Upper lobe of right lung (tissue), 1 donor: Measurements from ENCODE around the gene ANAPC16. TPM values are rescaled to one million over a fixed set of nuclear protein-coding genes. Genes with fewer than 3 reads are reported as not detected.
A peak's percentile ranks its signal among the peaks of the same experiment; 100 is the strongest.

Experiments
- ATAC-seq: fragments of 200-7000 bp; cut with Tn5 transposase; one replicate; pipeline ENCODE4 v1.9.1; 2020; ENCODE audit warnings: mild to moderate bottlenecking, moderate library complexity
- DNase-seq: peaks from one replicate; pipeline ENCODE4 v3.0.0-alpha.2; 2020
- H3K27ac ChIP-seq: fragments of 200-600 bp; one replicate; pipeline ENCODE4 v1.8.0; 2022
- H3K27me3 ChIP-seq: fragments of 200-600 bp; one replicate; pipeline ENCODE4 v1.8.0; 2022; ENCODE audit warnings: mild to moderate bottlenecking
- H3K36me3 ChIP-seq: fragments of 200-600 bp; one replicate; pipeline ENCODE4 v1.8.0; 2022
- H3K4me1 ChIP-seq: fragments of 200-600 bp; one replicate; pipeline ENCODE4 v1.8.0; 2022
- H3K4me3 ChIP-seq: fragments of 200-600 bp; one replicate; pipeline ENCODE4 v1.8.0; 2022; ENCODE audit warnings: mild to moderate bottlenecking
- H3K9me3 ChIP-seq: fragments of 200-600 bp; one replicate; pipeline ENCODE4 v1.8.0; 2022
- intact Hi-C: fragments of 100-400 bp; cut with DNase I; formaldehyde crosslinking; loops from one replicate; pipeline ENCODE4 v1.11.0; 2022
- total RNA-seq: library from RNA; stranded (reverse); fragmentation: NEBNext Ultra II Directional; extraction: Animal tissue kit (Norgen Biotek cat#: 25700); gene quantifications from one replicate; pipeline ENCODE4 v1.2.1, GENCODE V29; 2021
- TF ChIP-seq, protein P1 (sequence below): fragments of 200-600 bp; IDR thresholded peaks from one replicate; pipeline ENCODE4 v1.8.0; 2022; ENCODE audit warnings: antibody characterized with exemption
- donor health status: DM: no; HTN: yes; CAD: no; lungs with severe emphysema.

Gene ANAPC16
- total RNA-seq, 1 donor from 2014 or later = 118 TPM

DNA sequence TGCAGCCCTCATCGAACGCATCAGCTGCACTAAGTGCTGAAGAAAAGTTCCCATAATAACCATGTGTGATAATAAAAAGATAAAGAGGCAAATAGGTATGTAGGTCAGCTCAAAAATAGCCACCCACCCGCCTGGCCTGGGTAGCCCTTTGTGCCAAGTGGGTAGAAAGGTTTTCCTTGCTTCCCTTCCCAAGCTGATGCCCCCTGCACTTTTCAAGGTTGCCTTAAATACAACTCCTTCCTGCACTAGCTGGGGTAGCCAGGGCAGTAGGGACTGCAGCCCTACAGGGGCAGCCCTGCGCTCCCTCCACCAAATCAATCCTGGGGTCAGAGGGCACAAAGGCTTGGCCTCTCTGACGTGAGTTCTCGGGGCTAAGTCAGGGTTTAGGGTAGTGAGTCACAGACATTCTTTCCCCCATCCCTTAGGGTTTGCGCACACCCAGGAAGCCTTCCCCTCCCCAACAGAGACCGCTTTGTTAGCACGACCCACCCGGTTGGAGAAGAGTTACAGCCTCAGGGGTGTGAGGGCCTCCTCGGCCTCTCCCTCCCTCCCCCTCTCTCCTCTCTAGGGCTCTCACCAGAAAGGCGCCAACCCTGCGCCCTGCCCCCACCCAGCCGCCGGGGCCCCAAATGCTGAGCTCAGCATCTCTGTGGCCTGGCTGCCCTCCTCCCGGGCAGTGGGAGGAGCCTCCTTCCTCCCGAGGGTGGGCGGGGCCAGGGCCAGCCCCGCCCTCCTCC lies 44.6 kb downstream of the ANAPC16 start:
- ATAC-seq (peak; percentile 95), DNase-seq (peak; percentile 91)
- Histone ChIP-seq H3K4me3 (peak overlapping the region; percentile 59), H3K9me3 (no peaks in the 10 kb centered on the region), H3K27ac (peak overlapping the region; percentile 87), H3K36me3 (no peaks in the 10 kb centered on the region), H3K4me1 (peaks cover 65% of the 10 kb centered on the region), H3K27me3 (no peaks in the 10 kb centered on the region)
- intact Hi-C loops = no loop called here
- TF ChIP-seq, protein P1, sequence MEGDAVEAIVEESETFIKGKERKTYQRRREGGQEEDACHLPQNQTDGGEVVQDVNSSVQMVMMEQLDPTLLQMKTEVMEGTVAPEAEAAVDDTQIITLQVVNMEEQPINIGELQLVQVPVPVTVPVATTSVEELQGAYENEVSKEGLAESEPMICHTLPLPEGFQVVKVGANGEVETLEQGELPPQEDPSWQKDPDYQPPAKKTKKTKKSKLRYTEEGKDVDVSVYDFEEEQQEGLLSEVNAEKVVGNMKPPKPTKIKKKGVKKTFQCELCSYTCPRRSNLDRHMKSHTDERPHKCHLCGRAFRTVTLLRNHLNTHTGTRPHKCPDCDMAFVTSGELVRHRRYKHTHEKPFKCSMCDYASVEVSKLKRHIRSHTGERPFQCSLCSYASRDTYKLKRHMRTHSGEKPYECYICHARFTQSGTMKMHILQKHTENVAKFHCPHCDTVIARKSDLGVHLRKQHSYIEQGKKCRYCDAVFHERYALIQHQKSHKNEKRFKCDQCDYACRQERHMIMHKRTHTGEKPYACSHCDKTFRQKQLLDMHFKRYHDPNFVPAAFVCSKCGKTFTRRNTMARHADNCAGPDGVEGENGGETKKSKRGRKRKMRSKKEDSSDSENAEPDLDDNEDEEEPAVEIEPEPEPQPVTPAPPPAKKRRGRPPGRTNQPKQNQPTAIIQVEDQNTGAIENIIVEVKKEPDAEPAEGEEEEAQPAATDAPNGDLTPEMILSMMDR = no peak

DNA sequence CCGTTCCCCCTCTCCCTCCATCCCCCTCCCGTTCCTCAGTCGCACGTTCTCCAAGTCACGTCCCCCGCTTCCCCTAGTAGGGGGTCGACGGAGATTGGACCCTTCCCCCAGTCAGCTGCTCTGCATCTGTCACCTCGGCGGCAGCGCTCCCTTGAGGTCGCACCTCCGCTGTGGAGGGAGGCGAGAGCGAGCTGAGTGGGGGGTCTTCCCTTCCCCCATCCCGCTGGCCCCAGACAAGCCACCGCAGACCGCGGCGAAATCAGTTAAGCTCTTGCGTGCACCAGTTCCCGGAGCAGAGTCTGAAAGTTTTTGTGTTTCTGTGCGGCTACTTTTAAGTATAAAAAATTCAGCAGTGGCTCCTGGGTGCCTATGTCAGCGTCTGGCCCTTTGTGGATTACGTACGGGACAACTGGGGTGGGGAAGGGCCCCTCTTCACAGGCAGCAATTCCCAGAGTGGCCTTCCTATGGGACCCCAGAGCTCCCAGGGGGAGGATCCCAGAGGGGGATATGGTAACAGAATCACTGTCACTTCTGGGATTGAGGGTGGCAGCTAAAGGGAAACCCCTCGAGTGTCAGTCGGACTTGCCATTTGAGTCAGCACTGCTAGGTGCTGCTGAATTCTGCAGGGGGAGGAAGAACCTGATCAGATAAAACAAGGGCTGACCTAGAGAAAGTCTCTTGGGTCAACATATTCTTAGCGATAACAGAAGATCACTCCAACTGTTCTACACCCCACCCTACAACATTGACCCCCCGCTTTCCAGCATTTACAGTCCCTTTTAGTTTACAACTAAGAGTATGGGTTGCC lies 45.4 kb downstream of the ANAPC16 start:
- peak overlapping the region; percentile 59 for H3K4me3 ChIP-seq

DNA sequence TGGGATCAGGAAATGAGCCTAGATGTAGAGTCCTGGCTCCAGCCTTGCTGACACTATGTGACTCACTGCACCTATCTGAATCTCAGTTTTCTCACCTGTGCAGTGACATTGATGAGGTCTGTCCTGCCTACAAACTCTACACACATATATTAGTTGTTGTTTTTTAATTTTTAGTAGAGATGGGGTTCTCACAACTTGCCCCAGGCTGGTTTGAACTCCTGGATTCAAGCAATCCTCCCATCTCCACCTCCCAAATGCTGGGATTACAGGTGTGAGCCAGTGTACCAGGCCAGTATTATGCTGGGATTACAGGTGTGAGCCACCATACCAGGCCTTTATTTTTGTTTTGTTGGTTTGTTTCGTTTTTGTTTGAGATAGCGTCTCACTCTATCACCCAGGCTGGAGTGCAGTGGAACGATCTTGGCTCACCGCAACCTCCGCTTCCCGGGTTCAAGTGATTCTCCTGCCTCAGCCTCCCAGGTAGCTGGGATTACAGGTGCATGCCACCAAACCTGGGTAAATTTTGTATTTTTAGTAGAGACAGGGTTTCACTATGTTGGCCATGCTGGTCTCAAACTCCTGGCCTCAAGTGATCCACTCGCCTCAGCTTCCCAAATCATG lies 46.1 kb downstream of the ANAPC16 start:
- DNase-seq (no peak), ATAC-seq (no peak)
- intact Hi-C loops = no loop called here
- Histone ChIP-seq H3K9me3 (no peaks in the 10 kb centered on the region), H3K4me3 (no peak overlapping the region), H3K27me3 (no peaks in the 10 kb centered on the region), H3K4me1 (peaks cover 50% of the 10 kb centered on the region), H3K27ac (peak overlapping the region; percentile 87), H3K36me3 (no peaks in the 10 kb centered on the region)
- TF ChIP-seq, protein P1 = no peak

More for the DNA sequence above, 45.4 kb downstream of the ANAPC16 start:
- Histone ChIP-seq H3K27ac (peak overlapping the region; percentile 87), H3K36me3 (no peaks in the 10 kb centered on the region), H3K9me3 (no peaks in the 10 kb centered on the region), H3K27me3 (no peaks in the 10 kb centered on the region), H3K4me1 (peaks cover 57% of the 10 kb centered on the region)
- intact Hi-C loops = no loop called here
- TF ChIP-seq, protein P1 = no peak
- DNase-seq (no peak), ATAC-seq (no peak)

DNA sequence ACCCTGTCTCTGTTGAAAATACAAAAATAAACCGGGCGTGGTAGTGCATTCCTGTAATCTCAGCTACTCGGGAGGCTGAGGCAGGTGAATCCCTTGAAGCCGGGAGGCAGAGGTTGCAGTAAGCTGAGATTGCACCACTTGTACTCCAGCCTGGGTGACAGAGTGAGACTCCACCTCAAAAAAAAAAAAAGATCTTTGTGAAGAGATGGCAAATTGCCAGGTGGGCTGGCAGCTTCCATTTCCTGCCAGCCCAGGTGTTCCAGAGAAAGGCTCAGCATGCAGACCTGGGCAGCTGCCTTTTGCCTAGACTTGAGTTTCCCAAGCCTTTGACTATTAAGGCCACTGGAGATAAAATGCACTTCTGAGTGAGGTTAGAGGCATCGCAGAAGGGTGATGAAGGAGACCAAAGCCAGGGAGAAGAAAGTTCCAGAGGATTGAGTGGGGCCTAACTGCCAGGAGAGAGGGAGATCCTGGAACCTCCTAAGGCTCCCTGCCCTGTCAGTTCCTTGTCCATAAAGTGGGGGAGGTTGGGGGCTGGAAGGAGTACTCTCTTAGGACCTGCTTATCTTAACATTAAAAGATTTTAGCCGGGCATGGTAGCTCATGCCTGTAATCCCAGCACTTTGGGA lies 47.9 kb downstream of the ANAPC16 start:
- no peaks in the 10 kb centered on the region for H3K9me3 ChIP-seq
- H3K4me1 ChIP-seq = peaks cover 43% of the 10 kb centered on the region
- no peaks in the 10 kb centered on the region for H3K27me3 ChIP-seq
- DNase-seq (peak; percentile 72), ATAC-seq (peak; percentile 3)
- peak overlapping the region; percentile 25 for H3K27ac ChIP-seq
- TF ChIP-seq, protein P1 = no peak
- no peak overlapping the region for H3K4me3 ChIP-seq
- H3K36me3 ChIP-seq = no peaks in the 10 kb centered on the region
- intact Hi-C loops = no loop called here

DNA sequence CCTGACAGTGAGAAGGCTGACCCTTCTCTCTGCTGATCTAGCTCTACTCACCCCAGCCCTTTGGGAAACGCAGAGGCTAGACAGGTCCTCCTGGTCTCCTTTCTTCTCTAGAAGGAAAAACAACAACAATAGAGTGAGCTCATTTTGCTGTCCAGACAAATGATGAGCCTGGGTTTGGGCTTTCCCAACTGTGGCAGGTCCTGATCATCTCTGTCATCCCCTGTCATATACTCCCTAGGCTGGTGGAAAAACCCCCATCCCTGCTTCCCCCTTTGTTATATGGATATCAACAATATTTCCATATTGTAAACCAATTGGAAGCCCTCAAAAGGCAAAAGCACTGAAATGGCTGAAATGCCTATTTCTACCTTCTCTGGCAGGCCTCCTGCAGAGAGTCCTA lies 48.7 kb downstream of the ANAPC16 start:
- H3K27ac ChIP-seq = no peak overlapping the region
- no peak for ATAC-seq
- intact Hi-C loops = no loop called here

More for the DNA sequence above, 48.7 kb downstream of the ANAPC16 start:
- Histone ChIP-seq H3K27me3 (no peaks in the 10 kb centered on the region), H3K36me3 (no peaks in the 10 kb centered on the region), H3K4me3 (no peak overlapping the region), H3K4me1 (peaks cover 36% of the 10 kb centered on the region), H3K9me3 (no peaks in the 10 kb centered on the region)
- DNase-seq = no peak
- TF ChIP-seq, protein P1 = no peak
